Heart right ventricle (tissue), 16 donors: ENCODE results near the gene BBIP1. TPM values are rescaled to one million over a fixed set of nuclear protein-coding genes. Genes with fewer than 3 reads are reported as not detected.
A peak's percentile ranks its signal among the peaks of the same experiment; 100 is the strongest.

Experiments used
- ATAC-seq, 8 donors: fragments of 200-7000 bp; cut with Tn5 transposase; one replicate each; pipeline ENCODE4 v1.9.1; 2020; ENCODE audit warnings: mild to moderate bottlenecking in 8 of 8, moderate library complexity in 8 of 8, moderate number of reproducible peaks in 1 of 8
- DNase-seq, 2 donors: peaks; one replicate each; pipeline ENCODE4 v3.0.0-alpha.2; 2020
- H3K27ac ChIP-seq, 10 donors: fragments of 200-600 bp; sonication (generic) in 2 of 10; one replicate each; pipeline versions ENCODE4 v1.5.0 to v1.8.0; 2020 to 2022; ENCODE audit warnings: mild to moderate bottlenecking in 3 of 10
- H3K27me3 ChIP-seq, 7 donors: fragments of 200-600 bp; one replicate each; pipeline ENCODE4 v1.8.0; 2021 to 2022; ENCODE audit warnings: mild to moderate bottlenecking in 2 of 7
- H3K36me3 ChIP-seq, 9 donors: fragments of 200-600 bp; sonication (generic) in 1 of 9; one replicate each; pipeline versions ENCODE4 v1.5.0 to v1.8.0; 2020 to 2022; ENCODE audit warnings: mild to moderate bottlenecking in 2 of 9
- H3K4me1 ChIP-seq, 9 donors: fragments of 200-600 bp; sonication (generic) in 1 of 9; one replicate each; pipeline versions ENCODE4 v1.5.0 to v1.8.0; 2020 to 2022; ENCODE audit warnings: mild to moderate bottlenecking in 4 of 9
- H3K4me3 ChIP-seq, 10 donors: fragments of 200-600 bp; sonication (generic) in 2 of 10; one replicate each; pipeline versions ENCODE4 v1.5.0 to v1.8.0; 2020 to 2022; ENCODE audit warnings: mild to moderate bottlenecking in 7 of 10, moderate library complexity in 2 of 10
- H3K9me3 ChIP-seq, 11 donors: fragments of 200-600 bp in 10 of 11; sonication (generic) in 2 of 11; one replicate each; pipeline versions ENCODE4 v1.5.0 to v1.8.0; 2013 to 2022; ENCODE audit warnings: mild to moderate bottlenecking in 2 of 11, control low read depth in 1 of 11, moderate library complexity in 1 of 11
- CTCF ChIP-seq, 9 donors: fragments of 200-600 bp; sonication (generic) in 2 of 9; IDR thresholded peaks; one replicate each; pipeline versions ENCODE4 v1.5.0 to v1.8.0; 2021 to 2022; ENCODE audit warnings: antibody characterized with exemption in 9 of 9, mild to moderate bottlenecking in 5 of 9, moderate library complexity in 1 of 9
- WGBS, 2 donors: extraction: QIAGEN DNeasy Blood & Tissue Kit; methylation state at CpG; one replicate each; pipeline ENCODE4 v1.1.7; 2013; ENCODE audit warnings: inconsistent platforms in 1 of 2; 5-methylcytosine and 5-hydroxymethylcytosine counted together
- intact Hi-C, 10 donors: fragments of 100-400 bp; cut with DNase I; formaldehyde crosslinking; loops; one replicate each; pipeline versions ENCODE4 v1.11.1 to v1.14.2; 2022
- polyA plus RNA-seq, 2 donors: library from polyadenylated mRNA; stranded (reverse); fragments of 200-250 nt; gene quantifications; one replicate each; pipeline ENCODE4 v1.2.3, GENCODE V29; 2013
- total RNA-seq, 10 donors: library from RNA; stranded (reverse); fragmentation: NEBNext Ultra II Directional in 3 of 10; extraction: Animal tissue kit (Norgen Biotek cat#: 25700) in 3 of 10; gene quantifications; one replicate each; pipeline versions ENCODE4 v1.2.1 to v1.2.4, GENCODE V29; 2021 to 2023
- donor health status: Arrhythmogenic right ventricular cardiomyopathy.
- donor health status: ischemic (EF 13 %, LVEDD 7.1; RV severe dilation, severe dysfunction).
- donor health status: healthy with polysubstance abuse.
- donor health status: DM: no; HTN: yes; CAD: no.
- donor health status: DM: no; HTN: no; CAD: no.
- donor health status: ischemic (EF 25% LVEDD 6.9; RV normal size, moderate dysfunction).
- donor health status: ischemic (EF 25% LVEDD 5.7; RV mildly dilated, moderate dysfunction).
- donor health status: healthy.
- donor health status: DM: yes; HTN: yes; CAD: no.
- donor health status: Ischemic cardiomyopathy.
- donor health status: ischemic (EF 35%, LVEDD 5.7; RV mildly dilated, moderate dysfunction).
- donor health status: nonischemic (EF 11% LVEDD 7.7; RV severe dilation, severe dysfunction).
- donor health status: DM: yes; HTN: yes; CAD: no.
- donor health status: PGD.
- donor health status: ischemic (EF 29% LVEDD 5.4; RV normal size, mild dysfunction).
- donor health status: nonischemic (EF 23%, LVEDD 6.1; RV moderate dilation, normal function).

Gene BBIP1
- total and polyA plus RNA-seq, 12 donors: 16.6 to 32.0 (median 24.6) TPM

- 82 to 83% methylated on average over 4 of the region's 4 CpGs for WGBS, 2 donors
- no peaks in the 10 kb centered on the region for H3K36me3 ChIP-seq
- ATAC-seq (no peak), DNase-seq (no peak)
- H3K27ac ChIP-seq: peak overlapping the region in 5 of 10 donors; percentile 68 to 97 (median 78)
- H3K27me3 ChIP-seq: no peaks in the 10 kb centered on the region
- intact Hi-C loops: no loop called here
- no peak for TF ChIP-seq CTCF (IDR thresholded peaks at IDR 0.05)
- H3K4me3 ChIP-seq: no peak overlapping the region
- no peaks in the 10 kb centered on the region for H3K9me3 ChIP-seq
- H3K4me1 ChIP-seq: peaks cover 0 to 98% (median 27%) of the 10 kb centered on the region in 9 donors
Measured at GRCh38 chr10:110865809-110866482, 53.0 kb downstream of the BBIP1 start.

- 64 to 72% methylated on average over 6 of the region's 6 CpGs for WGBS, 2 donors
- Histone ChIP-seq H3K9me3 (no peaks in the 10 kb centered on the region), H3K4me1 (peaks cover 0 to 98% (median 24%) of the 10 kb centered on the region in 9 donors), H3K4me3 (peak overlapping the region in 1 of 10 donors; percentile 36), H3K36me3 (no peaks in the 10 kb centered on the region), H3K27ac (peak overlapping the region; percentile 22 to 97 (median 63)), H3K27me3 (no peaks in the 10 kb centered on the region)
- no peak for DNase-seq
- ATAC-seq: peak in 6 of 8 donors; percentile 23 to 74 (median 37)
- no peak for TF ChIP-seq CTCF (IDR thresholded peaks at IDR 0.05)
- intact Hi-C loops: no loop called here
Measured at GRCh38 chr10:110865186-110865808, 53.7 kb downstream of the BBIP1 start.

GRCh38 chr10:110864662-110865140 lies 54.3 kb downstream of the BBIP1 start:
- intact Hi-C loops: loop anchor here in 1 of 10 donors (5.0 kb wide), 1 partner anchor 62 kb away; no protein-coding TSS in a partner anchor

More at GRCh38 chr10:110864662-110865140, 54.3 kb downstream of the BBIP1 start:
- Histone ChIP-seq H3K4me1 (peaks cover 0 to 98% (median 30%) of the 10 kb centered on the region in 9 donors), H3K9me3 (no peaks in the 10 kb centered on the region), H3K36me3 (no peaks in the 10 kb centered on the region), H3K27me3 (no peaks in the 10 kb centered on the region), H3K4me3 (peak overlapping the region in 1 of 10 donors; percentile 36), H3K27ac (peak overlapping the region; percentile 22 to 97 (median 63))
- no peak for TF ChIP-seq CTCF (IDR thresholded peaks at IDR 0.05)
- WGBS, 2 donors: 44 to 57% methylated on average over 6 of the region's 6 CpGs
- ATAC-seq (peak in 7 of 8 donors; percentile 22 to 65 (median 36)), DNase-seq (no peak)
